ENCODE data around the gene PPP4R2. TPM values are rescaled to one million over a fixed set of nuclear protein-coding genes. Genes with fewer than 3 reads are reported as not detected.

Gene PPP4R2
- polyA plus RNA-seq, 1 donor from 2014 or later: 37.6 TPM

DNA sequence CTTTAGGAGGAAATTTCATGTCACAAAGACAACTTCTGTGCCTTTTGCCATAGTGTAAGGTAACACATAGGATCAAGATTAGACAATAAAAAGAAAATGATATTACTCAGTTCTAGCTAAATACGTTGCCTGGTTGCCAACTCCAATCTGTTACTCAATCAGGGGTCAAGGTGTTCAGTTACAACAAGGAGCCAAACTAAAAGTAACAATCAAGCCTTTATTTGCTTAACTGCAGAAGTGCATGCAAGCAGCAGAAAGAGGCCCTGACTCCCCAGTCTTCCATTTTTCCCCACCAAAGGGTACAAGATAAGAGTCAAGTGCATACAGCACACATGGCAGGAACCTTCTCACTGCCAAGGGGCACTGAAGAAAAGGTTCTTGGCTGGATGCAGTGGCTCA is 28.3 kb upstream of the PPP4R2 start:
- H3K4me3 Mint-ChIP-seq: no peak overlapping the region
- H3K27ac Mint-ChIP-seq: no peak overlapping the region
- H3K4me1 Mint-ChIP-seq: peaks cover 9 to 18% (median 14%) of the 10 kb centered on the region in 3 donors
- H3K27me3 Mint-ChIP-seq: peaks cover 6% of the 10 kb centered on the region
- H3K9me3 Mint-ChIP-seq: no peaks in the 10 kb centered on the region
- no peaks in the 10 kb centered on the region for H3K36me3 Mint-ChIP-seq

DNA sequence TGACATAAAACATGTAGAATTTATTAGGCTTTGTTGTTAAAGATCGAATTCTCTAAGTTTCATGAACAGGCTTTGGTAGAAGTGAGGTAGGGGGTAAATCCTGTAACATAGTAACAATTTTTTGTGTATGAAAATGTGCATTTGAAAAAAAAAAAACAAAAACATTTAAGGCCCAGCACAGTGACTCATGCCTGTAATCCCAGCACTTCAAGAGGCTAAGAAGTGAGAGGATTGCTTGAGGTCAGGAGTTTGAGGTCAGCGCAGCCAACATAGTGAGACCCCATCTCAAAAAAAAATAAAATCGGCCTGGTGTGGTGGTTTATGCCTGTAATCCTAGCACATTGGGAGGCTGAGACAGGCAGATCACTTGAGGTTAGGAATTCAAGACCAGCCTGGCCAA is 26.8 kb upstream of the PPP4R2 start:
- H3K4me1 Mint-ChIP-seq: peaks cover 6 to 15% (median 11%) of the 10 kb centered on the region in 3 donors

GRCh38 chr3:72970942-72971341 is 25.7 kb upstream of the PPP4R2 start:
- Mint-ChIP-seq H3K4me1 (peaks cover 0 to 4% (median 2%) of the 10 kb centered on the region in 3 donors), H3K9me3 (peaks cover 0 to 2% (median 0%) of the 10 kb centered on the region in 3 donors), H3K36me3 (peaks cover 2% of the 10 kb centered on the region), H3K4me3 (no peak overlapping the region), H3K27me3 (peaks cover 13% of the 10 kb centered on the region), H3K27ac (no peak overlapping the region)

More for the DNA sequence above, 26.8 kb upstream of the PPP4R2 start:
- Mint-ChIP-seq H3K36me3 (peaks cover 2% of the 10 kb centered on the region), H3K27ac (no peak overlapping the region), H3K27me3 (peaks cover 11% of the 10 kb centered on the region), H3K4me3 (no peak overlapping the region), H3K9me3 (no peaks in the 10 kb centered on the region)

DNA sequence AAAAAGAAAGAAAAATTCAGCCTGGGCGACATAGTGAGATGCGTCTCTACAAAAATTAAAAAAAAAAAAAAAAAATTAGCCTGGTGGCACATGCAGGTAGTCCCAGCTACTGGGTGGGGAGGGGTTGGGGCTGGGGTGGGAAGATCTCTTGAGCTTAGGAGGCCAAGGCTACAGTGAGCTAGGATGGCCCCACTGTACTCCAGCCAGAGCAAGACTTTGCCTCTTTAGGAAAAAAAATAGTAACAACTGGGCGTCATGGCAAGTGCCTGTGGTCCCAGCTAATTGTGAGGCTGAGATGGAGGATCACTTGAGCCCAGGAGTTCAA is 23.9 kb upstream of the PPP4R2 start:
- Mint-ChIP-seq H3K4me3 (no peak overlapping the region), H3K4me1 (peaks cover 2 to 4% (median 4%) of the 10 kb centered on the region in 3 donors), H3K9me3 (peaks cover 0 to 2% (median 0%) of the 10 kb centered on the region in 3 donors), H3K27ac (no peak overlapping the region), H3K36me3 (peaks cover 2% of the 10 kb centered on the region), H3K27me3 (peaks cover 16% of the 10 kb centered on the region)

DNA sequence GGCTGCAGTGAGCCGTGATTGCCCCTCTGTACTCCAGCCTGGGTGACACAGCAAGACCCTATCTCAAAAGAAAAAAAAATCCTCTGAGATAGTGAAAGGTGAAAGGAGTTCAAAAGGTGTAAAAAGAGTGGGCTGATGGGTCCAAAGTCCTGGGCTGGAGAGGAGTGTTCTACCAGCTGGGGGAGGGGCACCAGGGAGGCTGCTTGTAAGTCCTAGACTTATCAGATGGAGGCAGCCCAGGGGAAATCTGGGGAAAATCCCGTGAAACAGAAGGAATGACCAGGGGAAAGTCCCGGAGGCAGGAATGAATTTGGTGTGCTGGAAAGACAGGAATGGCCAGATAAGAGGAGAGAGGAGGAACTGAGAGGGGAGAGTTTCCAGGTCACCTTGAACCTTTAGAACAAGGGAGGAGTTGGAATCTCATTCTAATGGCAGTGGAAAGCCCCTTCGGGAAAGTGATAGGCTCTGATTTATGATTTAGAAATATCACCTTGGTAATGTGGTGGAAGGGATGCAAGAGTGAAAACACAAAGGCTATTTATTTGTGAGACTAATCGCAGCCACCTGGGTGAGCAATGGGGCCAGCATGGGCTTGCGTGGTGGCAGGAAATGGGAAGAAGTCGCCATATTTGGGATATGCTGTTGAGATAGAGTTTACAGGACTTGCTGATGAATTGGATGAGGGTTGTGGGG is 23.4 kb upstream of the PPP4R2 start:
- peaks cover 18% of the 10 kb centered on the region for H3K27me3 Mint-ChIP-seq
- peak overlapping the region in 1 of 4 donors; percentile 44 for H3K4me3 Mint-ChIP-seq
- peaks cover 2 to 4% (median 4%) of the 10 kb centered on the region in 3 donors for H3K4me1 Mint-ChIP-seq
- H3K27ac Mint-ChIP-seq: no peak overlapping the region
- peaks cover 2% of the 10 kb centered on the region for H3K36me3 Mint-ChIP-seq
- peaks cover 0 to 2% (median 0%) of the 10 kb centered on the region in 3 donors for H3K9me3 Mint-ChIP-seq

DNA sequence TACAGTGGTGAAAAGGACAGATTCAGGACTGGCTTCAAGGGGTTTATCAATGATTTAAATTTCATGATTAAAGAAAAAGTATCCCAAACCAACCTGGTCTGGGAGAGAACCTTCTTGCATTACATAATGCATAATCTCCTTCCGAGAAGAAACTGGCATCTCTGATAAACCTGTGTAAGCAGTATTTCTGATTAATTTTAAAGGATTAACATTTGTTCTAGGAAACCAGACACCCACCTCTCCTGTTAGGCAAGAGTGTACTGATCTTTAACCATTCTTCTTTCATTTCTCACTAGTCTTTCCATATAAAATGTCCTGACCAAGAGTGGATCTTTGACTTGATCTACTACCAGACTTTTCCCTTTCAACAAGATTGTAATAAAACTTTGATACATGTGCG is 22.8 kb upstream of the PPP4R2 start:
- Mint-ChIP-seq H3K27ac (no peak overlapping the region), H3K4me3 (no peak overlapping the region), H3K36me3 (peaks cover 2% of the 10 kb centered on the region), H3K27me3 (peaks cover 18% of the 10 kb centered on the region), H3K9me3 (peaks cover 0 to 2% (median 0%) of the 10 kb centered on the region in 3 donors), H3K4me1 (peaks cover 2 to 4% (median 4%) of the 10 kb centered on the region in 3 donors)

DNA sequence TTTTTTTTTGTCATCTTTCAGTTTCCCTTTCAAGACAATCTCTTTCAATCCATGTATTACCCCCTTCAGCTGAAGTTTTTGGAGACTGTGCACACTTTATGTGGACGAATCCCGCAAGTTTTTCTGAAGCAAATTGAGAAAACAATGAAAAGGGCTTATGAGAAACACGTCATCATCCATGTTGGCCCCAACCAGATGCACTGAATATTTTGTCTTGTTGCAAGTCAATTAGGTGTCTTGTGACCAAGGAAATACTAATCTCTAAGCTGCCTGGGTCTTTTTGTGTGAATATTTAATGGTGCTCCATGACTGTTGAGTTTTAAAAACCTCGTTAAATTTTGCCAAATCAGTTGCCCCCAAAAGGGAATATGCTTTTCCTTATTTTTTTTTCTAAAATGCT is 21.7 kb upstream of the PPP4R2 start:
- peaks cover 19% of the 10 kb centered on the region for H3K27me3 Mint-ChIP-seq
- peaks cover 0 to 2% (median 0%) of the 10 kb centered on the region in 3 donors for H3K9me3 Mint-ChIP-seq
- H3K36me3 Mint-ChIP-seq: peaks cover 2% of the 10 kb centered on the region
- no peak overlapping the region for H3K27ac Mint-ChIP-seq
- H3K4me3 Mint-ChIP-seq: no peak overlapping the region
- H3K4me1 Mint-ChIP-seq: peaks cover 2 to 4% (median 4%) of the 10 kb centered on the region in 3 donors

GRCh38 chr3:72976281-72976741 is 20.3 kb upstream of the PPP4R2 start:
- peaks cover 0 to 2% (median 0%) of the 10 kb centered on the region in 3 donors for H3K9me3 Mint-ChIP-seq
- peaks cover 2% of the 10 kb centered on the region for H3K36me3 Mint-ChIP-seq
- no peak overlapping the region for H3K4me3 Mint-ChIP-seq
- peaks cover 2 to 4% (median 4%) of the 10 kb centered on the region in 3 donors for H3K4me1 Mint-ChIP-seq
- H3K27ac Mint-ChIP-seq: no peak overlapping the region
- peaks cover 20% of the 10 kb centered on the region for H3K27me3 Mint-ChIP-seq

DNA sequence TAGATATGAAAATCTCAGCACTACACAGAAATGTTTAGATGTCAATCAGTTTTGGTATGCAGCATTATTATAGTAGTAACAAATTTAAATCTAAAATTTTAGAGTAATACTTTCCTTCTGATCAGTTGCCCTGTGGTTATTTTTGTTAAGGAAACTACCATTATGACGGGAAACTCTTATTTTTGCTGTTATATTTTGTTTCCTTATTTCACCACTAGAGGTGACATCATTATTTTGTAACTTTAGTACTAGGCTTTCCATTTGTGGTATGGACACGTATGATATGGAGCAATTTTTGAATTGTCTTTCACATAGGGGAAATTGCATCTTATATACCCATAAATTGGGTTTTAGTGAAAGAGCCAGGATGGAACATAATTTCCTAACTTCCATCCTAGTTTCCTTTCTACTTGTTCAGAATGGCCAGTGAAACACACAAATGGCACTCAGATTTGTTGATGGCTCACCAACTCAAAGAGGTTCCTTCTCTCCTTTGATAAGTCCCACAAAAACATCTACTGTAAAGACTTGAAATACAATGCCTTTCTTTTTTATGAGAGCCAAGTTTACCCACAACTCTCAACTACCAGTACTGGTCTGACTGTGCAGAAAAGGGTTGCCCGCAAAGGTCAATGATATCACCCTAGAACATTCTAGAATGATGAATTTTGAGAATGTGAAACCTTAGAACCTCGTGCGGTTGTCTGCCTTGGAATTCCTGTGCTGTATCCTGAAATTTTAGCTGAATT is 19.4 kb upstream of the PPP4R2 start:
- Mint-ChIP-seq H3K27me3 (peaks cover 20% of the 10 kb centered on the region), H3K4me3 (no peak overlapping the region), H3K4me1 (peaks cover 0 to 4% (median 2%) of the 10 kb centered on the region in 3 donors), H3K9me3 (peaks cover 0 to 2% (median 0%) of the 10 kb centered on the region in 3 donors), H3K27ac (no peak overlapping the region), H3K36me3 (peaks cover 2% of the 10 kb centered on the region)

DNA sequence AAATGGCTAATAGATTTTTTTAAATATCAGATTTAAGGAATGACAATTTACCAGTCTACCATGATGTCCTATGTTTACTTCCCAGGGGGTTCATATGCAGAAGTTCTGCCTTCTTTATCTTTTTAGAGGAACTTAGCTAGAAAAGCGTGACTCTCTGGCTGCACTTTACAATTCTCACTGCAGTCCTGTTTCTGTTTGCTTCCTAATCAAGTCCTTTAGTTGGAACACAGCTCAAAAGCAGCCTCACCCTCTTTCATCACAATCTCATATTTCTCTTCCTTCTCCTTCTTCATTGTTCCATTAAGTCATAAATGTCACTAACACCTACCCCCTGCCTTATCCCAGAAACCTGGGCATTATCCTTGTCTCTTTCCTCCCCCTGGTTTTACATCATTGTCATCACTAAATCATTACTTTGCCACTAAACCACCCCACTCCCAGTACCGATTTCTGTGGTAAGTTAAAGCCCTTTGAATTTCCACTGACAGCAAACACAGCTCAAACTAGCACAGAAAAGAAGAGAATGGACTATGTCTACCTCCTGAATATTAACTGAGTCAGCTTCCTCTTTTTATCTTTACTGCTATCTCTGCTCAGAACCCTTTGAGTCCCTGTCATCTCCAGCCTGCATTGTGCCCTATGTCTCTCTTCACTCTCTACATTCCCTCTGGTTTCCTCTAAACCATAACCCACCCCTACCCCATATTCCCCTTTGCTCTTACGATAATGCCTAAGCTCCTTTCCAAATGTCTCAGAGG is 13.8 kb upstream of the PPP4R2 start:
- peaks cover 2% of the 10 kb centered on the region for H3K36me3 Mint-ChIP-seq
- peaks cover 0 to 12% (median 7%) of the 10 kb centered on the region in 3 donors for H3K9me3 Mint-ChIP-seq
- no peak overlapping the region for H3K4me3 Mint-ChIP-seq
- H3K27ac Mint-ChIP-seq: no peak overlapping the region
- no peaks in the 10 kb centered on the region for H3K4me1 Mint-ChIP-seq
- peaks cover 7% of the 10 kb centered on the region for H3K27me3 Mint-ChIP-seq

- Mint-ChIP-seq H3K27ac (no peak overlapping the region), H3K27me3 (peaks cover 4% of the 10 kb centered on the region), H3K4me3 (no peak overlapping the region), H3K4me1 (peaks cover 0 to 1% (median 0%) of the 10 kb centered on the region in 3 donors), H3K9me3 (peaks cover 1 to 12% (median 7%) of the 10 kb centered on the region in 3 donors), H3K36me3 (peaks cover 2% of the 10 kb centered on the region)
Measured at GRCh38 chr3:72985576-72985975, 11.0 kb upstream of the PPP4R2 start.

DNA sequence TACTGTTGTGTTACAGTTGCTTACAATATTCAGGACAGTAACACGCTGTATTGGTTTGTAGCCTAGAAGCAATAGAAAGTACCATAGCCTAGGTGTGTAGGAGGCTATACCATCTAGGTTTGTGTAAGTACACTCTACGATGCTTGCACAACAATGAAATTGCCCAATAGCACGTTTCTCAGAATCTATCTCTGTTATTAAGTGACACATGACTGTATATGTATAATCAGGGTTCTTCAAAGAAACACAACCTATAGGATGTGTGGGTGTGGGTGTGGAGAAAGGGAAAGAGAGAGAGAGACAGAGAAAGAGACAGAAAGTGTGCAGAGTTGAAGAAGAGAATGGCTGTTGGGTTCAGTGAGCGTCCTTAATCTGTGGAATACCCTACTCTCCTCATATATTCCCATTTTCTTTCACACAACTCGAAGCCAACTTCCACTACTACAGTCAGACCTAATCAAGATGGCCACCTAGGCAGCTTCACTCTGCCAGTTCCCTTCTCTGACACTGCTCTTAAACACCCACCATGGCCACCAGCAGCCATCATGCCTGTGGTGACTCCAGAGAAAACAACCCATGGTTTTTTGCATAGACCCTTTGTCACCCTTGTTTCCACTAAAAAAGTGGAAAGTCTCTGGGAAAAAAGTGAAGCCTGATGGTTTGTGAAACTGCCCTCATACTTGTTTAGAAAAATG is 5.8 kb upstream of the PPP4R2 start:
- H3K9me3 Mint-ChIP-seq: peaks cover 1 to 5% (median 3%) of the 10 kb centered on the region in 3 donors

GRCh38 chr3:72991522-72991921 is 5.1 kb upstream of the PPP4R2 start:
- Mint-ChIP-seq H3K4me1 (peaks cover 0 to 3% (median 0%) of the 10 kb centered on the region in 3 donors), H3K27me3 (no peaks in the 10 kb centered on the region), H3K9me3 (peaks cover 0 to 1% (median 0%) of the 10 kb centered on the region in 3 donors), H3K27ac (peak overlapping the region in 2 of 3 donors; percentile 2 to 48), H3K4me3 (no peak overlapping the region), H3K36me3 (no peaks in the 10 kb centered on the region)

More for the DNA sequence above, 5.8 kb upstream of the PPP4R2 start:
- H3K36me3 Mint-ChIP-seq: no peaks in the 10 kb centered on the region
- no peak overlapping the region for H3K27ac Mint-ChIP-seq
- peaks cover 0 to 3% (median 0%) of the 10 kb centered on the region in 3 donors for H3K4me1 Mint-ChIP-seq
- no peak overlapping the region for H3K4me3 Mint-ChIP-seq
- H3K27me3 Mint-ChIP-seq: no peaks in the 10 kb centered on the region

DNA sequence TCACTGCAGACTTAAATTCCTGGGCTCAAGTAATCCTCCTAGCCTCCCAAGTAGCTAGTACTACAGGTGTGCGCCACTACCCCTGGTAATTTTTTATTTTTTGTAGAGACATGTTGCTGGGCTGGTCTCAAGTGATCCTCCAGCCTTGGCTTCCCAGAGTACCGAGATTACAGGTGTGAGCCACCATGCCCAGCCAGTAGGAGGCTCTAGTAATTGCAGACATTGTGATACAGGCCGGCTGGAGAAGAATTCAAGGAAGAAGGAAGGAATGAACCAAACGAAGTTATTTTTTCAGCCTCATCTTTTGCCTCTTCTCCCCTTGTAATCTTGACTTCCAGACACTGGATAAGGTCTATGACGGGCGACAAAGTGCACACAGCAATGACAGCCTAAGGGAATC is 3.2 kb upstream of the PPP4R2 start:
- Mint-ChIP-seq H3K4me1 (peaks cover 7 to 9% (median 8%) of the 10 kb centered on the region in 3 donors), H3K4me3 (peak overlapping the region in 1 of 4 donors; percentile 12), H3K27me3 (no peaks in the 10 kb centered on the region), H3K9me3 (no peaks in the 10 kb centered on the region), H3K27ac (no peak overlapping the region), H3K36me3 (peaks cover 2% of the 10 kb centered on the region)

All from IgD-negative memory B cell (primary cell).